Neural cell (in vitro differentiated cells): Measurements from ENCODE around the gene UQCC2. TPM values are rescaled to one million over a fixed set of nuclear protein-coding genes. Genes with fewer than 3 reads are reported as not detected.

Source experiments
- H2AFZ ChIP-seq: fragments of 200-600, 300-800 bp; sonication (generic), shearing (Covaris generic); 2 replicates; pipeline ENCODE4 v1.6.0; 2014; ENCODE audit warnings: low read depth, mild to moderate bottlenecking, antibody characterized with exemption, low read length, moderate library complexity
- H3F3A ChIP-seq: fragments of 200-600 bp; shearing (Covaris generic); 2 replicates; pipeline ENCODE4 v1.6.1; 2016; ENCODE audit warnings: mild to moderate bottlenecking, moderate library complexity, mixed read lengths, antibody characterized with exemption, low read length; ENCODE audit not compliant: insufficient read depth, poor library complexity, severe bottlenecking
- H3K27ac ChIP-seq: fragments of 200-600, 300-800 bp; sonication (generic), shearing (Covaris generic); 2 replicates; pipeline ENCODE4 v1.5.1; 2014; ENCODE audit warnings: mild to moderate bottlenecking, low read length, moderate library complexity
- H3K27me3 ChIP-seq: fragments of 300-800, 200-600 bp; sonication (generic), shearing (Covaris generic); 2 replicates; pipeline ENCODE4 v1.6.0; 2014; ENCODE audit warnings: mild to moderate bottlenecking, low read depth, low read length, moderate library complexity; ENCODE audit not compliant: insufficient read depth
- H3K36me3 ChIP-seq: fragments of 300-800, 200-600 bp; sonication (generic), shearing (Covaris generic); 2 replicates; pipeline ENCODE4 v1.5.1; 2014; ENCODE audit warnings: mild to moderate bottlenecking, antibody characterized with exemption, low read length, moderate library complexity; ENCODE audit not compliant: insufficient read depth
- H3K4me2 ChIP-seq: fragments of 300-800, 200-600 bp; sonication (generic), shearing (Covaris generic); 2 replicates; pipeline ENCODE4 v1.6.0; 2014; ENCODE audit warnings: mild to moderate bottlenecking, low read length
- H3K4me3 ChIP-seq: fragments of 300-800, 200-600 bp; sonication (generic), shearing (Covaris generic); 2 replicates; pipeline ENCODE4 v1.5.1; 2014; ENCODE audit warnings: mild to moderate bottlenecking, low read length, moderate library complexity
- H3K79me2 ChIP-seq: fragments of 200-600 bp; shearing (Covaris generic); replicated peaks from 2 replicates; pipeline ENCODE4 v1.6.0; 2014; ENCODE audit warnings: mild to moderate bottlenecking, low read length, moderate library complexity; ENCODE audit not compliant: insufficient read depth
- H3K9ac ChIP-seq: fragments of 300-800, 200-600 bp; sonication (generic), shearing (Covaris generic); 2 replicates; pipeline ENCODE4 v1.6.1; 2016; ENCODE audit warnings: mild to moderate bottlenecking, low read length, mixed read lengths
- H3K9me2 ChIP-seq: fragments of 200-600 bp; shearing (Covaris generic); 2 replicates; pipeline ENCODE4 v1.6.1; 2016; ENCODE audit warnings: mild to moderate bottlenecking, low read length, mixed read lengths; ENCODE audit not compliant: insufficient read depth
- H3K9me3 ChIP-seq: fragments of 200-600, 300-800 bp; sonication (generic), shearing (Covaris generic); 2 replicates; pipeline ENCODE4 v1.6.1; 2016; ENCODE audit warnings: mild to moderate bottlenecking, mixed run types, low read length, moderate library complexity, mixed read lengths
- H4K20me1 ChIP-seq: fragments of 200-600 bp; shearing (Covaris generic); 2 replicates; pipeline ENCODE4 v1.6.1; 2016; ENCODE audit warnings: mild to moderate bottlenecking, mixed run types; ENCODE audit not compliant: insufficient read depth
- CTCF ChIP-seq: fragments of 450-650 bp; IDR thresholded peaks from 2 replicates; pipeline ENCODE4 v1.5.1; 2014; ENCODE audit warnings: antibody characterized with exemption, mild to moderate bottlenecking, moderate library complexity; ENCODE audit not compliant: poor library complexity, severe bottlenecking
- EP300 ChIP-seq: fragments of 450-650 bp; conservative IDR thresholded peaks from 2 replicates; pipeline ENCODE4 v1.6.1; 2014; ENCODE audit warnings: antibody characterized with exemption, mild to moderate bottlenecking, moderate library complexity; ENCODE audit not compliant: poor library complexity, severe bottlenecking
- EZH2 ChIP-seq: fragments of 200-600, 300-800 bp; shearing (Covaris generic), sonication (generic); IDR thresholded peaks from 2 replicates; pipeline ENCODE4 v1.6.1; 2014; ENCODE audit warnings: antibody characterized with exemption, low read length, borderline replicate concordance, mild to moderate bottlenecking; ENCODE audit not compliant: insufficient read depth, poor library complexity, severe bottlenecking
- MXI1 ChIP-seq: fragments of 450-650 bp; conservative IDR thresholded peaks from 2 replicates; pipeline ENCODE4 v1.6.1; 2014; ENCODE audit warnings: antibody characterized with exemption, mild to moderate bottlenecking; ENCODE audit not compliant: poor library complexity, severe bottlenecking
- POLR2AphosphoS5 ChIP-seq: IDR thresholded peaks from 2 replicates; pipeline ENCODE4 v1.6.1; 2012
- RAD21 ChIP-seq: fragments of 450-650 bp; conservative IDR thresholded peaks from 2 replicates; pipeline ENCODE4 v1.6.1; 2014; ENCODE audit warnings: antibody characterized with exemption, mild to moderate bottlenecking, moderate library complexity
- REST ChIP-seq: IDR thresholded peaks from 2 replicates; pipeline ENCODE4 v1.6.1; 2012; ENCODE audit warnings: borderline replicate concordance
- SMC3 ChIP-seq: fragments of 450-650 bp; conservative IDR thresholded peaks from 2 replicates; pipeline ENCODE4 v1.6.1; 2014; ENCODE audit warnings: antibody characterized with exemption, mild to moderate bottlenecking, moderate library complexity; ENCODE audit not compliant: poor library complexity
- TAF1 ChIP-seq: IDR thresholded peaks from 2 replicates; pipeline ENCODE4 v1.6.1; 2012; ENCODE audit warnings: low read depth
- polyA plus RNA-seq: library from polyadenylated mRNA; depleted of rRNA; stranded (reverse); fragments of >200 nt; gene quantifications from 2 replicates; pipeline ENCODE4 v1.2.3, GENCODE V29; 2014

UQCC2 gene
- polyA plus RNA-seq, 1 donor from 2014 or later: 123 TPM

GRCh38 chr6:33722103-33722623, 10.7 kb upstream of the UQCC2 start:
- H2AFZ ChIP-seq: no peak overlapping the region
- H3K4me3 ChIP-seq: no peak overlapping the region

GRCh38 chr6:33721508-33721907, 10.0 kb upstream of the UQCC2 start:
- Histone ChIP-seq H3K27me3 (no peaks in the 10 kb centered on the region), H3K9me3 (no peaks in the 10 kb centered on the region), H3K9ac (no peak overlapping the region), H3K4me2 (no peak overlapping the region), H2AFZ (no peak overlapping the region), H3K9me2 (no peaks in the 10 kb centered on the region), H3K36me3 (no peaks in the 10 kb centered on the region), H3K79me2 (no peaks in the 10 kb centered on the region), H3K4me3 (no peak overlapping the region), H3F3A (no peaks in the 10 kb centered on the region), H3K27ac (no peak overlapping the region), H4K20me1 (no peaks in the 10 kb centered on the region)
- TF ChIP-seq TAF1 (no peak), RAD21 (no peak), POLR2AphosphoS5 (no peak), EZH2 (no peak)

More at GRCh38 chr6:33722103-33722623, 10.7 kb upstream of the UQCC2 start:
- Histone ChIP-seq H3F3A (no peaks in the 10 kb centered on the region), H3K9me2 (no peaks in the 10 kb centered on the region), H3K9me3 (no peaks in the 10 kb centered on the region), H3K27me3 (no peaks in the 10 kb centered on the region), H3K36me3 (no peaks in the 10 kb centered on the region), H3K79me2 (no peaks in the 10 kb centered on the region), H4K20me1 (no peaks in the 10 kb centered on the region), H3K9ac (no peak overlapping the region), H3K27ac (no peak overlapping the region), H3K4me2 (no peak overlapping the region)
- TF ChIP-seq MXI1: no peak
- TF ChIP-seq EZH2: no peak
- no peak for TF ChIP-seq SMC3
- TF ChIP-seq RAD21: no peak
- no peak for TF ChIP-seq POLR2AphosphoS5
- TF ChIP-seq EP300: no peak
- TF ChIP-seq CTCF: no peak
- TF ChIP-seq TAF1: no peak
- TF ChIP-seq REST: no peak
